ENCODE results near the gene CD22. TPM values are rescaled to one million over a fixed set of nuclear protein-coding genes. Genes with fewer than 3 reads are reported as not detected.

Gene CD22
- total RNA-seq, 4 donors from 2014 or later: 3.2 to 11.7 (median 6.2) TPM; not detected in 1

DNA sequence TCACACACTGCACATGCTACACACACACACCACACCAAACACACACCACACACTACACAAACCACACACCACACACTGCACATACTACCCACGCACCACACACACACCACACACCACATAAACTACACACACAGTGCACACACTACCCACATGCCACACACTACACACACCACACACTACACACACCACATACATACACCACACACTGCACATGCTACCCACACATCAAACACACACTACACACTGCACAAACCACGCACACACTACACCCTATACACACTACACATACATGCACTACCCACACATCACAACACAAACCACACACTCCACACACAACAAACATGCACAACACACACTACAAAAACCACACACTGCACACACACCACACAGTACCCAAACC lies 31.1 kb upstream of the CD22 start:
- TF ChIP-seq, protein P1, sequence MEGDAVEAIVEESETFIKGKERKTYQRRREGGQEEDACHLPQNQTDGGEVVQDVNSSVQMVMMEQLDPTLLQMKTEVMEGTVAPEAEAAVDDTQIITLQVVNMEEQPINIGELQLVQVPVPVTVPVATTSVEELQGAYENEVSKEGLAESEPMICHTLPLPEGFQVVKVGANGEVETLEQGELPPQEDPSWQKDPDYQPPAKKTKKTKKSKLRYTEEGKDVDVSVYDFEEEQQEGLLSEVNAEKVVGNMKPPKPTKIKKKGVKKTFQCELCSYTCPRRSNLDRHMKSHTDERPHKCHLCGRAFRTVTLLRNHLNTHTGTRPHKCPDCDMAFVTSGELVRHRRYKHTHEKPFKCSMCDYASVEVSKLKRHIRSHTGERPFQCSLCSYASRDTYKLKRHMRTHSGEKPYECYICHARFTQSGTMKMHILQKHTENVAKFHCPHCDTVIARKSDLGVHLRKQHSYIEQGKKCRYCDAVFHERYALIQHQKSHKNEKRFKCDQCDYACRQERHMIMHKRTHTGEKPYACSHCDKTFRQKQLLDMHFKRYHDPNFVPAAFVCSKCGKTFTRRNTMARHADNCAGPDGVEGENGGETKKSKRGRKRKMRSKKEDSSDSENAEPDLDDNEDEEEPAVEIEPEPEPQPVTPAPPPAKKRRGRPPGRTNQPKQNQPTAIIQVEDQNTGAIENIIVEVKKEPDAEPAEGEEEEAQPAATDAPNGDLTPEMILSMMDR (IDR thresholded peaks at IDR 0.05; ENCODE audit: low read depth): no peak

DNA sequence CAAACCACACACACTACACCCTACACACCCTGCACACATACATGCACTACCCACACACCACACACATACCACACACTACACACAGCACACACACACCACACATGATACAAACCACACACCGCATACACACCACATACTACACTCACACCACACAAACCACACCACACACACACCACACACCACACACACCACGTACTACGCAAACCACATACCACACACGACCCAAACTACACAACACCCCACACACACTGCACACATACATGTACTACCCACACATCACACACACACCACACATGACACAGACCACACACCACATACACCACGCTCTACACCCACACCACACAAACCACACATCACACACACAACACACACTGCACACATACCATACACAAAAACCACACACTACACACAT lies 30.4 kb upstream of the CD22 start:
- TF ChIP-seq, protein P1 (IDR thresholded peaks at IDR 0.05; ENCODE audit: low read depth): no peak

DNA sequence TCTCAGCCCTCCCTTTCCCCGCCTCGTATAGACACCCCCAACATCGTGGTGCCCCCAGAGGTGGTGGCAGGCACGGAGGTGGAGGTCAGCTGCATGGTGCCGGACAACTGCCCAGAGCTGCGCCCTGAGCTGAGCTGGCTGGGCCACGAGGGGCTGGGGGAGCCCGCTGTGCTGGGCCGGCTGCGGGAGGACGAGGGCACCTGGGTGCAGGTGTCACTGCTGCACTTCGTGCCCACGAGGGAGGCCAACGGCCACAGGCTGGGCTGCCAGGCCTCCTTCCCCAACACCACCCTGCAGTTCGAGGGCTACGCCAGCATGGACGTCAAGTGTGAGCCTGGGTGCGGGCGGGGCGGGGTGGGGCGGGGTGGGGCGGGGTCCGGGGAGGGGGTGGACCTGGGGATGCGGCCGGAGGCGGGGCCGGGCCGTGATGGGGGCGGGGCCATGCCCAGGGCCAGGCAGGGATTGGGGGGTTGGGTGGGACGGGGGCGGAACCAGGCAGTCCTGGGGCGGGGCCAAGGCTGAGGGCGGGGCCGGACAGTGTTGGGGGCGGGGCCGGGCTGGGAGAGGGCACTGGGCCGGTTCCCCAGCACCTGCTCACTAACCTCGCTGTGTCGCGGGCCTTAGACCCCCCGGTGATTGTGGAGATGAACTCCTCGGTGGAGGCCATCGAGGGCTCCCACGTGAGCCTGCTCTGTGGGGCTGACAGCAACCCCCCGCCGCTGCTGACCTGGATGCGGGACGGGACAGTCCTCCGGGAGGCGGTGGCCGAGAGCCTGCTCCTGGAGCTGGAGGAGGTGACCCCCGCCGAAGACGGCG lies 29.3 kb upstream of the CD22 start:
- TF ChIP-seq, protein P1 (IDR thresholded peaks at IDR 0.05; ENCODE audit: low read depth): no peak

DNA sequence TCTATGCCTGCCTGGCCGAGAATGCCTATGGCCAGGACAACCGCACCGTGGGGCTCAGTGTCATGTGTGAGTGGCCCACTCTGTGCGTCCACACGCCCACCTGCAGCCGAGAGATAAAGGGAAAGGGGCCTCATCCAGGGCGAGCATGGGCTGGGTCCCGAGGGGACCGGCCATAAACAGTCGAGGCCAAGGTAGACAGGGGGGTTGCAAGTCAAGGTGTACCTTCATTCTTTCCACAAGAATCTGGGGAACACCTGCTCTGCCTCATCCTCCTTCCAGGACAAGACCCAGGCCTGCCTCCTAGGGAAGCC lies 28.7 kb upstream of the CD22 start:
- TF ChIP-seq, protein P1 (IDR thresholded peaks at IDR 0.05; ENCODE audit: low read depth): no peak

DNA sequence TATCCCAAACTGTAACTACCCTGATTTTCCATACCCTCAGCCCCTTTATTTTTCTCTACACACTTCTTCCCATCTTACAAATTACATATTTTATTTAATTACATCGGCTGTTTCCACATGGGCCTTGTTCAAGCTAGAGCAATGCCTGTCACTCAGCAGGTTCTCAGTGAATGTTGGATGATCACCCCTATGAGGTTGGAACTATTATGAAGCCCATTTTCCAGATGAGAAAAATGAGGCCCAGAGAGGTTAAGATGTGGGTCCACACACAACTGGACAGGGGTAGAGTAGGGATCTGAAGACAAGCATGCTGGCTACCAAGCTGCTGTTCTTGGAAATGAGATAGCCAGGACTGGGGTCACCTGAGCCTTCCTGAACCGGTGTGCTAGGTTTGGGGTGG lies 27.0 kb upstream of the CD22 start:
- TF ChIP-seq, protein P1 (IDR thresholded peaks at IDR 0.05; ENCODE audit: low read depth): no peak

DNA sequence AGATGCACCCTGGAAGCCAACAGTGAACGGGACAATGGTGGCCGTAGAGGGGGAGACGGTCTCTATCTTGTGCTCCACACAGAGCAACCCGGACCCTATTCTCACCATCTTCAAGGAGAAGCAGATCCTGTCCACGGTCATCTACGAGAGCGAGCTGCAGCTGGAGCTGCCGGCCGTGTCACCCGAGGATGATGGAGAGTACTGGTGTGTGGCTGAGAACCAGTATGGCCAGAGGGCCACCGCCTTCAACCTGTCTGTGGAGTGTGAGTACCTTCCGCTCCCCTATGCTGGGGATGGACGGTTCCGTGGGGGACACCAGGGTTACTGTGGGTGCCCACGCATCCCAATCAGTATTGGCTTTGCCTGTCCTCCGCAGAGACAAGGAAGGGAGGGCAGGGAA lies 26.5 kb upstream of the CD22 start:
- TF ChIP-seq, protein P1 (IDR thresholded peaks at IDR 0.05; ENCODE audit: low read depth): no peak

DNA sequence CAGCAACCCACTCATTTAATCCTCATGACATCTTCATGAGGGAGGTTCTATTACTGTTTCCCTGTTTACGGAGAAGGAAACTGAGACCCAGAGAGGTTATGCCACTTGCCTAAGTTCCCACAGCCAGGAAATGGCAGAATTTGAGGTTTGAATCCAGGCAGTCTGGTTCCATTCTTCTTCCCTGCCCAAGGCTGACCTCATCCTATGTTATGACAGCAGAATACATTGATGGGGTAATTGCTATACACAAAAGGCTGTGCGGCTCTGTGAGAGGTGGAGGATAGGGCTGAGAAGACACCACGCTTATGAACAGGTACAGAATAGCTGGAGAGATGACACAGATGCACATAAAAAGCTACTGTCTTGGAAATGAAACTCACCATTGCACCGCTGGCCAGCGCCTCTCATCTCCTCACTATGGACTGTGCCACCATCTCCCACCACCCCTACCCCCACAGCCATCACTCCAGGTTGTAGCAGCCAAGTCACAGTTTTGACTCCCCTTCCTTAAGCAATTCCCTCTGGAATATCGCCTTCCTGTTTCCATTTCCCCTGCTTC lies 25.6 kb upstream of the CD22 start:
- TF ChIP-seq, protein P1 (IDR thresholded peaks at IDR 0.05; ENCODE audit: low read depth): no peak
